Measurements from ENCODE around the gene HSP90AB1.

Gene HSP90AB1

GRCh38 chr6:44294832-44295791 is 48.2 kb downstream of the HSP90AB1 start:
- TF ChIP-seq REST (IDR thresholded peaks at IDR 0.05; ENCODE audit: insufficient read depth in 1 of 2, low read depth in 2 of 2, low read length in 2 of 2) (no peak), POLR2AphosphoS5 (IDR thresholded peaks at IDR 0.05; ENCODE audit: low read depth, low read length) (no peak), SIN3A (IDR thresholded peaks at IDR 0.05; ENCODE audit: borderline replicate concordance, insufficient read depth, low read length) (no peak), FOXP2 (optimal IDR thresholded peaks at IDR 0.05; ENCODE audit: borderline replicate concordance, extremely low read depth, extremely low read length, insufficient read depth) (no peak), TAF1 (IDR thresholded peaks at IDR 0.05; ENCODE audit: borderline replicate concordance, insufficient read depth, low read length) (no peak)

DNA sequence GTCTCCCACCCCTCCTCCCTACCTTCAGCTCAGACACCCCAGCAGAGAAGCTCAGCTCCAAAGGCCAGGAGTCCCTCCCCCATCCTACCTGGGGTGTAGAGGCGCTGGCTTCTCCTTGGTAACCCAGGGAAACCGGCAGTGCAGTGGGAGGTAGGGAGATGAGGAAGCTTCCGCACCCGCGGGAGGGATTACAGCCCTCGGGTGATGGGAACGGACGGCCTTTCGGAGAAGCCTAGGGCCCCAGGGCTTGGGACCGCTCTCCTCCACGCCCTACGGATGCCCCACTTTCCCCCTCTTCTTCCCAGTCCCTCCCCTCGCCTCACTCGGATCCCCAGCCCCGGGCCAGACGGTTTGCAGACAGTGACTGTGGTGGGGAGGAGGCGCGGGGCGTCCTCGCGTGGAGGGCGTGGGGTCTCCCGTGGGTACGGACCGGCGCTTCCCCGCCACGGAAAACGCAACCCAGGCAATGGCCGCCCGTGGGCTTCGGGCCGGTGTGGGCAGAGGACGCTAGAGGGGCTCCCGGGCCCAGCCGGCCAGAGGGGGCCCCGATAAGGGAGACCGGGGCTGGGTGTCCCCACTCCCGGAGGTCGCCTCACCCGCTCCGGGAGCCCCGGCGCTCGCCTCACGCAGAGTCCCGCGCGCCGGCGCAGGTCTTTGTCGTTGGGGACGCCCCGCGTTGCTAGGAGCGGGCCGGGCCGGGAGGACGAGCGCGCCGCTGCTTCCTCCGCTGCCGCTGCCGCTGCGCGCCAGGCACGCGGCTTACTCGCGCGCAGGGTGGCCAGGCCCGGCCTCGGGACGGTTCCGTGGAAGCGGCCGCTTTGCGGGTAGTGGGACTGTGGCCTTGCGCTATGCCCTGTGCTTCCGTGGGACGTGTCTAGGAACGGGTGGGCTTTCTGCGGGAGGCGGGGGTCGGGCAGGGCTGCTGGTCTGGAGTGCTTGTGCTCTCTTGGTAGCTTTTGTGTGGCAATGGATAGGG is 50.5 kb downstream of the HSP90AB1 start:
- TF ChIP-seq REST (IDR thresholded peaks at IDR 0.05; ENCODE audit: insufficient read depth in 1 of 2, low read depth in 2 of 2, low read length in 2 of 2) (no peak), TAF1 (IDR thresholded peaks at IDR 0.05; ENCODE audit: borderline replicate concordance, insufficient read depth, low read length) (no peak), SIN3A (IDR thresholded peaks at IDR 0.05; ENCODE audit: borderline replicate concordance, insufficient read depth, low read length) (no peak), POLR2AphosphoS5 (IDR thresholded peaks at IDR 0.05; ENCODE audit: low read depth, low read length) (no peak; the same call in none of the 2 replicates), FOXP2 (optimal IDR thresholded peaks at IDR 0.05; ENCODE audit: borderline replicate concordance, extremely low read depth, extremely low read length, insufficient read depth) (no peak)

- TF ChIP-seq FOXP2 (optimal IDR thresholded peaks at IDR 0.05; ENCODE audit: borderline replicate concordance, extremely low read depth, extremely low read length, insufficient read depth): no peak
- no peak; the same call in none of the 2 replicates for TF ChIP-seq POLR2AphosphoS5 (IDR thresholded peaks at IDR 0.05; ENCODE audit: low read depth, low read length)
- no peak for TF ChIP-seq REST (IDR thresholded peaks at IDR 0.05; ENCODE audit: insufficient read depth in 1 of 2, low read depth in 2 of 2, low read length in 2 of 2)
- no peak for TF ChIP-seq TAF1 (IDR thresholded peaks at IDR 0.05; ENCODE audit: borderline replicate concordance, insufficient read depth, low read length)
- no peak for TF ChIP-seq SIN3A (IDR thresholded peaks at IDR 0.05; ENCODE audit: borderline replicate concordance, insufficient read depth, low read length)
Observed at GRCh38 chr6:44298055-44298803, 51.3 kb downstream of the HSP90AB1 start.

- TF ChIP-seq TAF1 (IDR thresholded peaks at IDR 0.05; ENCODE audit: borderline replicate concordance, insufficient read depth, low read length): no peak
- no peak for TF ChIP-seq FOXP2 (optimal IDR thresholded peaks at IDR 0.05; ENCODE audit: borderline replicate concordance, extremely low read depth, extremely low read length, insufficient read depth)
- TF ChIP-seq SIN3A (IDR thresholded peaks at IDR 0.05; ENCODE audit: borderline replicate concordance, insufficient read depth, low read length): no peak
- no peak; the same call in 1 of the 2 replicates for TF ChIP-seq POLR2AphosphoS5 (IDR thresholded peaks at IDR 0.05; ENCODE audit: low read depth, low read length)
- no peak for TF ChIP-seq REST (IDR thresholded peaks at IDR 0.05; ENCODE audit: insufficient read depth in 1 of 2, low read depth in 2 of 2, low read length in 2 of 2)
Observed at GRCh38 chr6:44298864-44299263, 52.0 kb downstream of the HSP90AB1 start.
